H1 (cell line): Measurements from ENCODE around the gene HOXB5. TPM values are rescaled to one million over a fixed set of nuclear protein-coding genes. Genes with fewer than 3 reads are reported as not detected.

Experiments
- CTCF ChIA-PET: fragments of 300-600 bp; sonication (Branson Sonifier 250); formaldehyde crosslinking; loops from one replicate; lab custom pipeline; 2021; ENCODE audit not compliant: partially characterized antibody; lab: Charles Lee
- POLR2A ChIA-PET: fragments of 300-600 bp; sonication (Branson Sonifier 250); formaldehyde crosslinking; loops from one replicate; lab custom pipeline; 2021; ENCODE audit warnings: inconsistent platforms; ENCODE audit not compliant: partially characterized antibody; lab: Charles Lee
- DNase-seq, 2 experiments: peaks; one replicate each; pipeline versions ENCODE4 v3.0.0 to v3.0.0-alpha.2; 2010 to 2022; ENCODE audit warnings: low spot score in 2 of 2, low read depth in 1 of 2, mixed read lengths in 1 of 2
- FAIRE-seq: peaks from 2 replicates; lab custom pipeline; 2011; peaks lifted over from hg19 to GRCh38; lab: Jason Lieb, UNC
- H2AFZ ChIP-seq: 2 replicates; pipeline ENCODE4 v1.8.1; 2012; ENCODE audit warnings: low read length, inconsistent platforms
- H2AK5ac ChIP-seq: 2 replicates; pipeline ENCODE4 v1.6.1; 2013; ENCODE audit warnings: low read depth, low read length
- H2BK120ac ChIP-seq: replicated peaks from 2 replicates; pipeline ENCODE3; 2013; ENCODE audit warnings: low read depth, low read length, inconsistent platforms
- H2BK12ac ChIP-seq: 2 replicates; pipeline ENCODE4 v1.6.1; 2013; ENCODE audit warnings: low read depth, low read length
- H2BK15ac ChIP-seq: 2 replicates; pipeline ENCODE4 v1.6.1; 2013; ENCODE audit warnings: low read length
- H2BK20ac ChIP-seq: 2 replicates; pipeline ENCODE4 v1.6.1; 2013; ENCODE audit warnings: low read length
- H2BK5ac ChIP-seq: 2 replicates; pipeline ENCODE4 v1.6.1; 2013; ENCODE audit warnings: low read depth, low read length
- H3K14ac ChIP-seq: 2 replicates; pipeline ENCODE4 v1.6.1; 2013; ENCODE audit warnings: inconsistent platforms; ENCODE audit not compliant: insufficient read length
- H3K18ac ChIP-seq: 2 replicates; pipeline ENCODE4 v1.6.1; 2013; ENCODE audit warnings: low read length; ENCODE audit errors: extremely low read depth
- H3K23ac ChIP-seq: 2 replicates; pipeline ENCODE4 v1.6.1; 2013; ENCODE audit warnings: inconsistent platforms; ENCODE audit not compliant: insufficient read length
- H3K23me2 ChIP-seq: 2 replicates; pipeline ENCODE4 v1.6.1; 2013; ENCODE audit warnings: low read depth, low read length
- H3K27ac ChIP-seq: 2 replicates; pipeline ENCODE4 v1.6.1; 2011; ENCODE audit warnings: low read depth, low read length, inconsistent platforms
- H3K27me3 ChIP-seq, 4 experiments: replicated peaks in 1 of 4; 1 replicate in 1 of 4; 2 replicates in 3 of 4; pipeline versions ENCODE4 v1.6.1 to v1.8.1; 2011 to 2013; ENCODE audit warnings: low read length in 3 of 4, mild to moderate bottlenecking in 3 of 4, inconsistent platforms in 2 of 4, mixed read lengths in 2 of 4, moderate library complexity in 1 of 4; ENCODE audit not compliant: control insufficient read depth in 3 of 4, insufficient read depth in 3 of 4; ENCODE audit errors: extremely low read depth in 1 of 4
- H3K36me3 ChIP-seq, 4 experiments: 2 replicates each; pipeline versions ENCODE4 v1.6.1 to v1.8.1; 2011 to 2013; ENCODE audit warnings: mild to moderate bottlenecking in 4 of 4, low read length in 3 of 4, moderate library complexity in 2 of 4, control low read depth in 1 of 4, inconsistent platforms in 1 of 4; ENCODE audit not compliant: insufficient read depth in 4 of 4, control insufficient read depth in 2 of 4
- H3K4ac ChIP-seq: replicated peaks from 2 replicates; pipeline ENCODE3; 2013; ENCODE audit warnings: low read length, low read depth, mixed read lengths, inconsistent platforms; ENCODE audit not compliant: insufficient read length
- H3K4me1 ChIP-seq, 4 experiments: replicated peaks in 1 of 4; 1 replicate in 1 of 4; 2 replicates in 3 of 4; pipeline versions ENCODE4 v1.6.1 to v1.8.1; 2011 to 2013; ENCODE audit warnings: low read length in 3 of 4, inconsistent platforms in 2 of 4, mixed read lengths in 1 of 4; ENCODE audit not compliant: insufficient read depth in 4 of 4, control insufficient read depth in 3 of 4
- H3K4me2 ChIP-seq, 2 experiments: 2 replicates each; pipeline versions ENCODE4 v1.6.1 to v1.8.1; 2011 to 2013; ENCODE audit warnings: low read depth in 2 of 2, low read length in 2 of 2, control low read depth in 1 of 2, inconsistent platforms in 1 of 2, mild to moderate bottlenecking in 1 of 2; ENCODE audit not compliant: insufficient read depth in 1 of 2
- H3K4me3 ChIP-seq, 4 experiments: fragments of 200-600, 300-600 bp in 1 of 4; sonication (generic), shearing (Covaris generic), sonication (Bioruptor Twin) in 1 of 4; 2 replicates each; pipeline versions ENCODE4 v1.5.1 to v1.8.1; 2011 to 2016; ENCODE audit warnings: low read length in 4 of 4, low read depth in 3 of 4, control low read depth in 2 of 4, inconsistent platforms in 2 of 4, mild to moderate bottlenecking in 2 of 4, mixed read lengths in 1 of 4, moderate library complexity in 1 of 4; ENCODE audit not compliant: insufficient read depth in 2 of 4; ENCODE audit errors: extremely low read depth in 1 of 4
- H3K56ac ChIP-seq: replicated peaks from 2 replicates; pipeline ENCODE3; 2013; ENCODE audit warnings: low read depth, mild to moderate bottlenecking, mixed read lengths, low read length, inconsistent platforms; ENCODE audit not compliant: insufficient read length
- H3K79me1 ChIP-seq: 2 replicates; pipeline ENCODE4 v1.6.1; 2013; ENCODE audit warnings: low read depth, low read length, control low read depth
- H3K79me2 ChIP-seq, 2 experiments: 2 replicates each; pipeline versions ENCODE4 v1.6.1 to v1.8.1; 2012 to 2013; ENCODE audit warnings: low read length in 2 of 2, mild to moderate bottlenecking in 2 of 2, inconsistent platforms in 1 of 2; ENCODE audit not compliant: insufficient read depth in 2 of 2, control insufficient read depth in 1 of 2
- H3K9ac ChIP-seq, 4 experiments: replicated peaks in 1 of 4; 1 replicate in 1 of 4; 2 replicates in 3 of 4; pipeline versions ENCODE4 v1.6.1 to v1.8.1; 2011 to 2013; ENCODE audit warnings: low read depth in 3 of 4, low read length in 3 of 4, control low read depth in 2 of 4, mild to moderate bottlenecking in 2 of 4, moderate library complexity in 2 of 4, inconsistent platforms in 1 of 4; ENCODE audit errors: extremely low read depth in 1 of 4
- H3K9me3 ChIP-seq, 2 experiments: 2 replicates each; pipeline versions ENCODE4 v1.6.1 to v1.8.1; 2012 to 2013; ENCODE audit warnings: mild to moderate bottlenecking in 2 of 2, moderate library complexity in 2 of 2, control low read depth in 1 of 2, inconsistent platforms in 1 of 2, low read depth in 1 of 2, low read length in 1 of 2, mixed read lengths in 1 of 2; ENCODE audit not compliant: insufficient read depth in 2 of 2
- H4K20me1 ChIP-seq, 2 experiments: replicated peaks in 1 of 2; 2 replicates each; pipeline versions ENCODE3 to v1.8.1; 2011 to 2013; ENCODE audit warnings: inconsistent platforms in 2 of 2, low read length in 2 of 2, mild to moderate bottlenecking in 1 of 2; ENCODE audit not compliant: insufficient read depth in 2 of 2, control insufficient read depth in 1 of 2
- H4K5ac ChIP-seq: 2 replicates; pipeline ENCODE4 v1.6.1; 2013; ENCODE audit warnings: low read length, low read depth, mixed read lengths, inconsistent platforms; ENCODE audit not compliant: insufficient read length
- H4K8ac ChIP-seq: 2 replicates; pipeline ENCODE4 v1.8.0; 2013; ENCODE audit warnings: mild to moderate bottlenecking, moderate library complexity, low read length, inconsistent platforms; ENCODE audit not compliant: insufficient read depth; ENCODE audit errors: extremely low read depth
- H4K91ac ChIP-seq: replicated peaks from 2 replicates; pipeline ENCODE3; 2013; ENCODE audit warnings: low read length, mixed read lengths, inconsistent platforms; ENCODE audit not compliant: insufficient read length
- BRCA1 ChIP-seq: IDR thresholded peaks from 2 replicates; pipeline ENCODE4 v1.6.1; 2012; ENCODE audit warnings: low read depth, low read length, improper control_type of control experiment
- CBX8 ChIP-seq: fragments of 300-800, 300-1000 bp; sonication (generic); IDR thresholded peaks from 2 replicates; pipeline ENCODE4 v1.7.1; 2016; ENCODE audit warnings: low read depth, low read length, borderline replicate concordance
- CTBP2 ChIP-seq: IDR thresholded peaks from 2 replicates; pipeline ENCODE4 v1.7.0; 2011; ENCODE audit warnings: borderline replicate concordance, mild to moderate bottlenecking, moderate library complexity, mixed read lengths, low read length; ENCODE audit not compliant: insufficient read depth, insufficient read length
- EGR1 ChIP-seq: IDR thresholded peaks from 2 replicates; pipeline ENCODE4 v1.6.1; 2011; ENCODE audit warnings: low read depth, low read length, borderline replicate concordance
- EZH2 ChIP-seq: fragments of 200-600 bp; sonication (generic); IDR thresholded peaks from 2 replicates; pipeline ENCODE4 v1.7.1; 2012; ENCODE audit warnings: low read depth, mild to moderate bottlenecking, moderate library complexity, low read length, inconsistent platforms; ENCODE audit not compliant: severe bottlenecking
- RNF2 ChIP-seq: fragments of 200-900, 300-1000 bp; sonication (generic); IDR thresholded peaks from 2 replicates; pipeline ENCODE4 v1.7.1; 2016; ENCODE audit warnings: borderline replicate concordance, low read depth, mild to moderate bottlenecking, antibody characterized with exemption, low read length; ENCODE audit not compliant: poor library complexity, severe bottlenecking; ENCODE audit errors: missing control alignments
- SUZ12 ChIP-seq: fragments of 200-600 bp; sonication (generic); IDR thresholded peaks from 2 replicates; pipeline ENCODE4 v1.6.1; 2012; ENCODE audit warnings: mild to moderate bottlenecking, inconsistent platforms, low read length, moderate library complexity, mixed read lengths
- WGBS, 2 experiments: shearing (Covaris generic) in 1 of 2; methylation state at CpG; one replicate each; pipeline versions ENCODE4 v1.1.6 to v1.1.7; 2013 to 2015; ENCODE audit warnings: low lambda C conversion rate in 2 of 2, mixed read lengths in 2 of 2, inconsistent platforms in 1 of 2, low coverage in 1 of 2, missing lambda C conversion rate in 1 of 2; ENCODE audit not compliant: insufficient replicate concordance in 2 of 2, insufficient coverage in 1 of 2, insufficient read length in 1 of 2; ENCODE audit errors: extremely low coverage in 1 of 2, missing lambda C conversion rate in 1 of 2; 5-methylcytosine and 5-hydroxymethylcytosine counted together
- polyA plus RNA-seq, 7 experiments: library from polyadenylated mRNA; depleted of rRNA in 3 of 7; stranded (reverse) in 5 of 7; unstranded in 2 of 7; fragments of >200 nt in 5 of 7; fragments of 200-250 nt in 2 of 7; gene quantifications; 1 replicate in 5 of 7; 2 replicates in 1 of 7; 4 replicates in 1 of 7; pipeline versions ENCODE4 v1.2.1 to v1.2.3, GENCODE V29; 2011 to 2013; ENCODE audit warnings: missing spikeins in 2 of 7, mixed read lengths in 2 of 7
- total RNA-seq: library from RNA; stranded (reverse); fragmentation: NEBNext Ultra II Directional; extraction: Animal tissue kit (Norgen Biotek cat#: 25700); gene quantifications from 2 replicates; pipeline ENCODE4 v1.2.1, GENCODE V29; 2021

The HOXB5 gene
- total and polyA plus RNA-seq, 2 of the 8 experiments (the other 6 are each of a cell fraction or from before 2014, with no cell fraction given): not detected

DNA sequence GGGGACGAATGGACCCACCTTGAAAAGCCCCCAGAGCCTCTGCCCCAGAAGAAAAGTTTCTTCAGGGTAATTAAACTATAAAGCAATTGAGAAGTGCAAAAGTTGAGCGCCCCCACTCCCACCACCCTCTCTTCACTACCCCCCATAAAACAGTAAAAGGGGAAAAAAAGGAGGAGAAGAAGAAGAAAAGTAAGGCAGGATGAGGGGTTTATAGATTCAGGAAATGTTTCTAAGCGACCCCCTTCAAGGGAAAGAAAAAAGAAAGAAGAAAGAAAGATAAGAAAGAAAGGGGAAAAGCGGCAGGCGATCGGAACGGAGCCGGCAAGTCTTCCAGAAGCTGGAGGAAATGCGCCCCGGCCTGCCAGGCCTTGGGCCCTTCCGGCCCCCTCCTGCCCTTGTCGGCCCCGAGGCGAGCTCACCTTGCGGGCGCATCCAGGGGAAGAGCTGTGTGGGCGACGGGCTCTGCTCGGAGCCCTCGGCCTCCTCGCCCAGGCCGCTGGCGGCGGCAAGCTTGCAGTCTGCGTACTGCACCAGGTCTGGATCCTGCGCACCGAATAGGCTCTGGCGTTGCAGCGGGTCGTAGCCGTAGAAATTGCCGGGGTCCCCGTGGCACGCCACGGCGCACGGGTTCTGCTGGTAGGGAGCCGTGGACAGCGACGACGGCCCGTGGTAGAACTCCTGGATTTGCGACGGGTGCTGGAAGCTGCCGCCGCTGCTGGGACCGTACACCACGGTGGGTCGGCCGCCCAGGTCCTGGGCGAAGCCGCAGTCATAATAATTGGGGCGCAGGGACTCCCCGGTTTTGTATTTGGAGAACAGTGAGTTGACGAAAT is 20.5 kb upstream of the HOXB5 start:
- no peak overlapping the region for H3K4me3 ChIP-seq
- H3K18ac ChIP-seq: no peak overlapping the region
- TF ChIP-seq RNF2 (peak; percentile 97), SUZ12 (peak; percentile 100), BRCA1 (no peak), CBX8 (peak; percentile 98; the same call in 1 of the 2 replicates), EGR1 (peak; percentile 30; the same call in 1 of the 2 replicates), EZH2 (peak; percentile 99), CTBP2 (no peak)
- H4K20me1 ChIP-seq: peaks cover 18 to 34% of the 10 kb centered on the region in 2 experiments
- H3K4ac ChIP-seq: no peak overlapping the region
- no peak overlapping the region; the same call in 1 of the 2 replicates for H2BK12ac ChIP-seq
- H3K27me3 ChIP-seq: peaks cover 98 to 100% (median 99%) of the 10 kb centered on the region in 4 experiments
- H3K23ac ChIP-seq: no peak overlapping the region
- H3K36me3 ChIP-seq: peaks cover 0 to 18% (median 0%) of the 10 kb centered on the region in 4 experiments; a peak in 1 of 8 replicates
- H4K5ac ChIP-seq: no peak overlapping the region
- no peak overlapping the region for H2BK20ac ChIP-seq
- H2AFZ ChIP-seq: no peak overlapping the region
- FAIRE-seq: no peak
- no peak overlapping the region for H3K56ac ChIP-seq
- H3K79me1 ChIP-seq: no peaks in the 10 kb centered on the region
- POLR2A ChIA-PET: interaction anchor here (1.7 to 2.0 kb wide), 2 partner anchors 11 to 50 kb away, joined by 3 to 4 read pairs; no protein-coding TSS in a partner anchor
- H4K91ac ChIP-seq: no peak overlapping the region
- no peak overlapping the region for H3K27ac ChIP-seq
- H3K4me2 ChIP-seq: peak overlapping the region in 1 of 2 experiments; percentile 26; a peak in 2 of 4 replicates
- DNase-seq: no peak
- no peak overlapping the region for H2BK5ac ChIP-seq
- H3K23me2 ChIP-seq: 0 out of 2 replicates have a peak, but pooled peaks cover 2% of the 10 kb centered on the region
- no peak overlapping the region for H3K9ac ChIP-seq
- H3K79me2 ChIP-seq: no peaks in the 10 kb centered on the region
- WGBS, 2 experiments: 4% methylated on average over 35 of the region's 55 CpGs; no CpG with 5 or more reads in 1 of the 2 experiments
- H2AK5ac ChIP-seq: no peak overlapping the region
- H2BK120ac ChIP-seq: no peak overlapping the region
- no peak overlapping the region for H3K14ac ChIP-seq
- peaks cover 0 to 7% (median 4%) of the 10 kb centered on the region in 4 experiments; a peak in 5 of 7 replicates for H3K4me1 ChIP-seq
- H2BK15ac ChIP-seq: no peak overlapping the region; the same call in 1 of the 2 replicates
- H3K9me3 ChIP-seq: no peaks in the 10 kb centered on the region; a peak in 1 of 4 replicates
- H4K8ac ChIP-seq: no peak overlapping the region; the same call in 1 of the 2 replicates
- CTCF ChIA-PET: interaction anchor here (1.0 to 5.4 kb wide), 11 partner anchors 9 to 611 kb away, joined by 3 to 30 read pairs (median 4); partner anchors contain the start of genes HOXB5 and HOXB9
